ENCODE data around the gene MMRN2. TPM values are rescaled to one million over a fixed set of nuclear protein-coding genes. Genes with fewer than 3 reads are reported as not detected.

The MMRN2 gene
- total RNA-seq, 4 donors from 2014 or later: 23.1 to 77.6 (median 40.7) TPM

DNA sequence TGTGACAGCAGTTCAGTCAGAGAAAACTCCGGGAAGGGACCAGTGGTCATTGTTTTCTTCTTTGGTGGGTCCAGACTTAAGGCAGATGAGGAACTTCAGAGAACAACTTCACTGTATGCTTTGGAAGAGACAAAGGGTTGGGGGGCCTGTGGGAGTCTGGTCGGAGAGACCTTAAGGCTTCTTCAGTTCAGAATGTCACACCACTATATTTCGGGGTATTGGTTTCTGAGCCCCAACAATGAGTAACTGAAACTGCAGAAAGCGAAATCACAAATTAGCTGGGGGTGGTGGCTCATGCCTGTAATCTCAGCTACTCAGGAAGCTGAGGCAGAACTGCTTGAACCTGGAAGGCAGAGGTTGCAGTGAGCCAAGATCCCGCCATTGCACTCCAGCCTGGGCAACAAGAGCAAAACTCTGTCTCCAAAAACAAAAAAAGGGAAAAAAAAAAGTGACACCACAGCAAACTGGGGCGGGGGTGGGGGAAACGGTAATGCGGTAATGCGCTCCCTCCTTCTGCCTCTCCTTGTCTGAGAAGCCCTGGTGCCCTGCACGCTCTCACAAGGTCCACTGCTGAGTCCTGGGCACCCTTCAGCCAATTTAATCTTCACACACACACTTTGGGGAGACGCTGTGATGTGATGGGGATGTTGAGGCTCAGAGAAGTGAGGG lies 8.7 kb upstream of the MMRN2 start:
- peak in 1 of 2 donors; percentile 31 for DNase-seq (ENCODE audit: low spot score in 2 of 2)
- 27% methylated on average over 11 of the region's 11 CpGs for WGBS
- Histone ChIP-seq H3K4me3 (peak overlapping the region; percentile 74), H3K27ac (peak overlapping the region; percentile 99), H3K4me1 (peaks cover 77% of the 10 kb centered on the region), H3K36me3 (no peaks in the 10 kb centered on the region), H3K9me3 (no peaks in the 10 kb centered on the region), H3K27me3 (no peaks in the 10 kb centered on the region)
- TF ChIP-seq POLR2AphosphoS5 (IDR thresholded peaks at IDR 0.05) (no peak), POLR2A (IDR thresholded peaks at IDR 0.05) (no peak), EP300 (IDR thresholded peaks at IDR 0.05) (no peak)
- TF ChIP-seq, protein P1, sequence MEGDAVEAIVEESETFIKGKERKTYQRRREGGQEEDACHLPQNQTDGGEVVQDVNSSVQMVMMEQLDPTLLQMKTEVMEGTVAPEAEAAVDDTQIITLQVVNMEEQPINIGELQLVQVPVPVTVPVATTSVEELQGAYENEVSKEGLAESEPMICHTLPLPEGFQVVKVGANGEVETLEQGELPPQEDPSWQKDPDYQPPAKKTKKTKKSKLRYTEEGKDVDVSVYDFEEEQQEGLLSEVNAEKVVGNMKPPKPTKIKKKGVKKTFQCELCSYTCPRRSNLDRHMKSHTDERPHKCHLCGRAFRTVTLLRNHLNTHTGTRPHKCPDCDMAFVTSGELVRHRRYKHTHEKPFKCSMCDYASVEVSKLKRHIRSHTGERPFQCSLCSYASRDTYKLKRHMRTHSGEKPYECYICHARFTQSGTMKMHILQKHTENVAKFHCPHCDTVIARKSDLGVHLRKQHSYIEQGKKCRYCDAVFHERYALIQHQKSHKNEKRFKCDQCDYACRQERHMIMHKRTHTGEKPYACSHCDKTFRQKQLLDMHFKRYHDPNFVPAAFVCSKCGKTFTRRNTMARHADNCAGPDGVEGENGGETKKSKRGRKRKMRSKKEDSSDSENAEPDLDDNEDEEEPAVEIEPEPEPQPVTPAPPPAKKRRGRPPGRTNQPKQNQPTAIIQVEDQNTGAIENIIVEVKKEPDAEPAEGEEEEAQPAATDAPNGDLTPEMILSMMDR (IDR thresholded peaks at IDR 0.05): no peak

DNA sequence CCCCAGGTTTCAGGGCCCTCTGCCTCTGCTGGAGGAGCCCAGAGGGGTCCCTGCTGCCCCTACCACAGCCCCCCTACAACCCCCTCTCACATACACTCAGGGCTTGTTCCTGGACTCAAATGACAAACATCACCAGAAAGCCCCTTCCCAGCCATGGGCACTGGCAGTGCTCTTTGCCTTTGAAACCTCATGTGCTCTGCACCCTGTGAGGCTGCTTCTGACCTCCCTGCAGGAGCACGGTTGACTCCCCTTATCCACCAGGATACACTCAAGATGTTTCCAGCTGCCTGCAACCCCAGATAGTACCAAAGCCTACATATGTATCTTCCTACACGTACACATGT lies 7.4 kb upstream of the MMRN2 start:
- Histone ChIP-seq H3K36me3 (no peaks in the 10 kb centered on the region), H3K9me3 (no peaks in the 10 kb centered on the region), H3K4me1 (peaks cover 81% of the 10 kb centered on the region), H3K27ac (no peak overlapping the region), H3K4me3 (no peak overlapping the region), H3K27me3 (no peaks in the 10 kb centered on the region)
- no peak for TF ChIP-seq POLR2A (IDR thresholded peaks at IDR 0.05)
- no peak for TF ChIP-seq POLR2AphosphoS5 (IDR thresholded peaks at IDR 0.05)
- TF ChIP-seq, protein P1 (IDR thresholded peaks at IDR 0.05): no peak
- TF ChIP-seq EP300 (IDR thresholded peaks at IDR 0.05): no peak
- DNase-seq (ENCODE audit: low spot score in 2 of 2): peak in 1 of 2 donors; percentile 52
- 60% methylated on average over 2 of the region's 2 CpGs for WGBS

DNA sequence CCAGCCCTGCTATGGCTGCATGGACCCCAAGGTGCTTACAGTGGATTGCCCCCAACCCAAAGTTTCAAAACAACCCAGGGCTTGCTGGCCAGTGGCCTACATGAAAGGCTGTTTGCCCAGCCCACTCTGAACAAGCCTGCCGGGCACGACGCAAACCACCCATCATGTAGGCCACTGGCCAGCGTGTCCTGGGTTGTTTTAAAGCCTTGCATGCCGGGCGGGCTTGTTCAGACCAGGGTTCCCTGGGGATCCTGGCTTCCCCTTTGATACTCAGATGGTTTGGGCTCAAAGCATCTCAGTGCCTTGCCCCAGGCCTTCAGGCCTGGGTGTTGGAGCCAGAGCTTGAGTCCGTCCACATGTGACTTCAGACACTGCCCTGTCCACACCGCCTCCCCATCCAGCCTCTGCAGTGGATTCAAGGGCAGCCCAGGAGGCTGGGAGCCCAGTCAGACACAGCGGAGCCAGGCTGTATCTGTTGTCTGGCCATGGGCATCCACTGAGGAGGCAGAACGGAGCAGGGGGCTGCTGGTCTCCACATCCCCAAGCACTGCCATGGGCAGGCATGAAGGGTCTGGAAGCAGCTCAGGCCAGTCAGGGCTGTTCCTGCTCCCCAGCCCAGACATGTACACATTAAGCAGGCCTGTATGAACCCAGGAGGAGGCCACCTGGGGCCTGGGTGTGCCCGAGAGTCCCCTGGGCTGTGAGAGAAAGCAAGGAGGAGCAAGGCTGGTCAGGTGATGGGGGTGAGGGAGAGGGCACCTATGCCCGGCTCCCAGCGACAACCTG lies 6.8 kb upstream of the MMRN2 start:
- H3K4me1 ChIP-seq: peaks cover 81% of the 10 kb centered on the region
- 72% methylated on average over 6 of the region's 13 CpGs for WGBS
- peak; percentile 61 to 78 for DNase-seq (ENCODE audit: low spot score in 2 of 2)

DNA sequence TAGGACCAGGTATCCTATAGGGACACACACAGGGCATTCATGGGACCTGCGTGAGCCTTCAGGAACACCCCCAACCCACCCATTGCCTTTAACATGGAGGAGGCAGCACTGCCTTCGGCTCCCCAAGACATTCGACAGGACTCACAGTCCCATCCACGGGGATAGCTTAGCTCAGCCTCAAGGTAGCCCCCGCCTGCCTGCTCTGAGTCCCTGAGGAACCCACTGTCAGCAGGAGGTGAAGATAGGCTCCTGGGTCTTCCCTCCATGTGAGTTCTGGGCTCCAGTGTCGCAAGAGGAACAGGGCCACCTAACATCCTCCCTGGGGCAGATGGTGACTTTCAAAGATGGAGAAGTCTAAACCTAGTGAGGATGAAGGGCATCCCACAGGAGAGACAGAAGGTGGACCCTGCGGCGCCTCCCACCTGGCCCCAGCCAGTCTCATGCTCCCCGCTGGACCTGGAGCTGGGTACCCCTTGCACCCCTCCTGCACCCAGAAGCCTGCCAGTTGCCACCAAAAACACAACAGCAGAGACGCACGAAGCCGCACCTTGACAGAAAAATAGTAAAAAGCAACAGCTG lies 6.0 kb upstream of the MMRN2 start:
- 88% methylated on average over 12 of the region's 12 CpGs for WGBS
- Histone ChIP-seq H3K4me1 (peaks cover 81% of the 10 kb centered on the region), H3K9me3 (no peaks in the 10 kb centered on the region), H3K36me3 (no peaks in the 10 kb centered on the region), H3K4me3 (no peak overlapping the region), H3K27me3 (no peaks in the 10 kb centered on the region), H3K27ac (no peak overlapping the region)
- peak; percentile 50 to 74 for DNase-seq (ENCODE audit: low spot score in 2 of 2)
- TF ChIP-seq, protein P1 (IDR thresholded peaks at IDR 0.05): no peak
- TF ChIP-seq POLR2A (IDR thresholded peaks at IDR 0.05) (no peak), EP300 (IDR thresholded peaks at IDR 0.05) (no peak), POLR2AphosphoS5 (IDR thresholded peaks at IDR 0.05) (no peak)

More for the DNA sequence above, 6.8 kb upstream of the MMRN2 start:
- Histone ChIP-seq H3K36me3 (no peaks in the 10 kb centered on the region), H3K27ac (no peak overlapping the region), H3K27me3 (no peaks in the 10 kb centered on the region), H3K9me3 (no peaks in the 10 kb centered on the region), H3K4me3 (no peak overlapping the region)
- TF ChIP-seq POLR2A (IDR thresholded peaks at IDR 0.05) (no peak), EP300 (IDR thresholded peaks at IDR 0.05) (no peak), POLR2AphosphoS5 (IDR thresholded peaks at IDR 0.05) (no peak)
- TF ChIP-seq, protein P1 (IDR thresholded peaks at IDR 0.05): no peak

DNA sequence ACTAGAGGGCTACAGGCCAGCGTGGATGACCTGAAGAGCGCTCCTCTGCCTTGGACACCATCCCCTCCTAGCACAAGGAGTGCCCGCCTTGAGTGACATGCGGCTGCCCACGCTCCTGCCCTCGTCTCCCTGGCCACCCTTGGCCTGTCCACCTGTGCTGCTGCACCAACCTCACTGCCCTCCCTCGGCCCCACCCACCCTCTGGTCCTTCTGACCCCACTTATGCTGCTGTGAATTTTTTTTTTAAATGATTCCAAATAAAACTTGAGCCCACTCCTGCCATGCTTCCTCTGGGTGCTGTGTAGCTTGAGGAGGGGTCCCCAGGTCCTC lies 5.5 kb upstream of the MMRN2 start:
- 92% methylated on average over 5 of the region's 7 CpGs for WGBS
- H3K9me3 ChIP-seq: no peaks in the 10 kb centered on the region
- no peak overlapping the region for H3K27ac ChIP-seq
- no peak for TF ChIP-seq POLR2AphosphoS5 (IDR thresholded peaks at IDR 0.05)
- TF ChIP-seq, protein P1 (IDR thresholded peaks at IDR 0.05): no peak
- TF ChIP-seq POLR2A (IDR thresholded peaks at IDR 0.05): no peak
- TF ChIP-seq EP300 (IDR thresholded peaks at IDR 0.05): no peak
- DNase-seq (ENCODE audit: low spot score in 2 of 2): peak; percentile 54 to 61
- no peaks in the 10 kb centered on the region for H3K27me3 ChIP-seq
- no peaks in the 10 kb centered on the region for H3K36me3 ChIP-seq
- peaks cover 83% of the 10 kb centered on the region for H3K4me1 ChIP-seq
- no peak overlapping the region for H3K4me3 ChIP-seq
